GM06990 (cell line): Measurements from ENCODE around the gene ANK2.

Experiments
- DNase-seq: peaks from one replicate; pipeline ENCODE4 v3.0.0-alpha.2; 2011; ENCODE audit not compliant: insufficient read length; ENCODE audit errors: extremely low read depth
- H3K27me3 ChIP-seq: replicated peaks from 2 replicates; pipeline ENCODE4 v1.6.0; 2011; ENCODE audit warnings: low read length; ENCODE audit not compliant: control insufficient read depth, insufficient read depth
- H3K36me3 ChIP-seq: 2 replicates; pipeline ENCODE4 v1.5.1; 2011; ENCODE audit warnings: low read length; ENCODE audit not compliant: control insufficient read depth, insufficient read depth
- H3K4me3 ChIP-seq: replicated peaks from 2 replicates; pipeline ENCODE4 v1.5.1; 2011; ENCODE audit warnings: low read depth, mild to moderate bottlenecking, control low read depth, low read length
- CTCF ChIP-seq: IDR thresholded peaks from 2 replicates; pipeline ENCODE4 v1.5.1; 2011; ENCODE audit warnings: low read length, control low read depth, mild to moderate bottlenecking, inconsistent platforms; ENCODE audit not compliant: insufficient read depth, poor library complexity, severe bottlenecking

Gene ANK2

GRCh38 chr4:113173126-113173792, 123.8 kb downstream of the ANK2 start:
- TF ChIP-seq CTCF: no peak
- no peak for DNase-seq
- no peak overlapping the region; the same call in 1 of the 2 replicates for H3K4me3 ChIP-seq
- no peaks in the 10 kb centered on the region for H3K36me3 ChIP-seq
- no peaks in the 10 kb centered on the region for H3K27me3 ChIP-seq

GRCh38 chr4:113173793-113174264, 124.4 kb downstream of the ANK2 start:
- no peak for TF ChIP-seq CTCF

GRCh38 chr4:113179091-113179490, 129.6 kb downstream of the ANK2 start:
- no peak for DNase-seq

More at GRCh38 chr4:113173793-113174264, 124.4 kb downstream of the ANK2 start:
- Histone ChIP-seq H3K36me3 (no peaks in the 10 kb centered on the region), H3K4me3 (no peak overlapping the region; the same call in 1 of the 2 replicates), H3K27me3 (no peaks in the 10 kb centered on the region)
- DNase-seq: peak; percentile 5

GRCh38 chr4:113179996-113180395, 130.5 kb downstream of the ANK2 start:
- Histone ChIP-seq H3K27me3 (no peaks in the 10 kb centered on the region), H3K4me3 (no peak overlapping the region), H3K36me3 (no peaks in the 10 kb centered on the region)
- DNase-seq: no peak
- TF ChIP-seq CTCF: no peak

More at GRCh38 chr4:113179091-113179490, 129.6 kb downstream of the ANK2 start:
- Histone ChIP-seq H3K4me3 (no peak overlapping the region), H3K36me3 (no peaks in the 10 kb centered on the region), H3K27me3 (no peaks in the 10 kb centered on the region)
- no peak for TF ChIP-seq CTCF

GRCh38 chr4:113181289-113182007, 132.0 kb downstream of the ANK2 start:
- H3K36me3 ChIP-seq: no peaks in the 10 kb centered on the region
- H3K4me3 ChIP-seq: no peak overlapping the region
- no peak for DNase-seq
- no peaks in the 10 kb centered on the region for H3K27me3 ChIP-seq
- no peak for TF ChIP-seq CTCF
